RWPE2 (cell line): ENCODE measurements around the gene UBE3A.

Experiments
- ATAC-seq: fragments of 200-7000 bp; cut with Tn5 transposase; 3 replicates; pipeline ENCODE4 v1.9.1; 2021; ENCODE audit warnings: low read depth
- DNase-seq: peaks from one replicate; pipeline ENCODE4 v3.0.0-alpha.2; 2020; ENCODE audit warnings: low spot score
- H3K27ac ChIP-seq: fragments of 450-650 bp; 2 replicates; pipeline ENCODE4 v1.5.1; 2017; ENCODE audit warnings: mild to moderate bottlenecking; ENCODE audit not compliant: poor library complexity, severe bottlenecking
- H3K27me3 ChIP-seq: fragments of 250-450 bp; sonication (Bioruptor Pico); 2 replicates; pipeline ENCODE4 v1.5.1; 2021; ENCODE audit warnings: mild to moderate bottlenecking, moderate library complexity; ENCODE audit not compliant: insufficient read depth, poor library complexity, severe bottlenecking
- H3K36me3 ChIP-seq: fragments of 250-450 bp; sonication (Bioruptor Pico); 2 replicates; pipeline ENCODE4 v1.5.1; 2020; ENCODE audit warnings: low read depth, mild to moderate bottlenecking, moderate library complexity
- H3K4me1 ChIP-seq: fragments of 250-450 bp; sonication (Bioruptor Pico); 2 replicates; pipeline ENCODE4 v1.5.1; 2021; ENCODE audit warnings: mild to moderate bottlenecking, moderate library complexity; ENCODE audit not compliant: insufficient read depth, poor library complexity, severe bottlenecking
- H3K4me3 ChIP-seq: fragments of 250-450 bp; sonication (Bioruptor Pico); 2 replicates; pipeline ENCODE4 v1.5.1; 2021; ENCODE audit warnings: mild to moderate bottlenecking, moderate library complexity; ENCODE audit not compliant: severe bottlenecking
- H3K9me3 ChIP-seq: fragments of 250-450 bp; sonication (Bioruptor Pico); 2 replicates; pipeline ENCODE4 v1.5.1; 2021; ENCODE audit warnings: mild to moderate bottlenecking, moderate library complexity; ENCODE audit not compliant: severe bottlenecking
- TF ChIP-seq, protein P1 (sequence below): fragments of 450-650 bp; IDR thresholded peaks from one replicate; pipeline ENCODE4 v1.5.1; 2017; ENCODE audit warnings: mild to moderate bottlenecking, moderate library complexity; ENCODE audit not compliant: poor library complexity, severe bottlenecking

Gene UBE3A

DNA sequence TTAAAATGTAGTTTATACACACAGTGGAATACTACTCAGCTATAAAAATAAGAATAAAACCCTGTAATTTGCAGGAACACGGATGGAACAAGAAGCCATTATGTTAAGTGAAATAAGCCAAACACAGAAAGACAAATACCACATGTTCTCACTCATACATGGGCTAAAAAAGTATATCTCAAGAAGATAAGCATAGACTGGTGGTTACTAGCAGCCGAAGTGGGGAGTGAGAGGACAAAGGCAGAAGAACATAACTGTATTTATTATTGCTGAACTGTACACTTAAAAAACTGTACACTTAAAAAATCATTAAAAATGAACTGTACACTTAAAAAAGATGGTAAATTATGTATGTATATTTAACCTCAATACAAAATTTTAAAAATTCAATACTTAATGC lies 11.0 kb downstream of the UBE3A start:
- no peaks in the 10 kb centered on the region for H3K27me3 ChIP-seq
- TF ChIP-seq, protein P1, sequence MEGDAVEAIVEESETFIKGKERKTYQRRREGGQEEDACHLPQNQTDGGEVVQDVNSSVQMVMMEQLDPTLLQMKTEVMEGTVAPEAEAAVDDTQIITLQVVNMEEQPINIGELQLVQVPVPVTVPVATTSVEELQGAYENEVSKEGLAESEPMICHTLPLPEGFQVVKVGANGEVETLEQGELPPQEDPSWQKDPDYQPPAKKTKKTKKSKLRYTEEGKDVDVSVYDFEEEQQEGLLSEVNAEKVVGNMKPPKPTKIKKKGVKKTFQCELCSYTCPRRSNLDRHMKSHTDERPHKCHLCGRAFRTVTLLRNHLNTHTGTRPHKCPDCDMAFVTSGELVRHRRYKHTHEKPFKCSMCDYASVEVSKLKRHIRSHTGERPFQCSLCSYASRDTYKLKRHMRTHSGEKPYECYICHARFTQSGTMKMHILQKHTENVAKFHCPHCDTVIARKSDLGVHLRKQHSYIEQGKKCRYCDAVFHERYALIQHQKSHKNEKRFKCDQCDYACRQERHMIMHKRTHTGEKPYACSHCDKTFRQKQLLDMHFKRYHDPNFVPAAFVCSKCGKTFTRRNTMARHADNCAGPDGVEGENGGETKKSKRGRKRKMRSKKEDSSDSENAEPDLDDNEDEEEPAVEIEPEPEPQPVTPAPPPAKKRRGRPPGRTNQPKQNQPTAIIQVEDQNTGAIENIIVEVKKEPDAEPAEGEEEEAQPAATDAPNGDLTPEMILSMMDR: no peak
- no peak for ATAC-seq

DNA sequence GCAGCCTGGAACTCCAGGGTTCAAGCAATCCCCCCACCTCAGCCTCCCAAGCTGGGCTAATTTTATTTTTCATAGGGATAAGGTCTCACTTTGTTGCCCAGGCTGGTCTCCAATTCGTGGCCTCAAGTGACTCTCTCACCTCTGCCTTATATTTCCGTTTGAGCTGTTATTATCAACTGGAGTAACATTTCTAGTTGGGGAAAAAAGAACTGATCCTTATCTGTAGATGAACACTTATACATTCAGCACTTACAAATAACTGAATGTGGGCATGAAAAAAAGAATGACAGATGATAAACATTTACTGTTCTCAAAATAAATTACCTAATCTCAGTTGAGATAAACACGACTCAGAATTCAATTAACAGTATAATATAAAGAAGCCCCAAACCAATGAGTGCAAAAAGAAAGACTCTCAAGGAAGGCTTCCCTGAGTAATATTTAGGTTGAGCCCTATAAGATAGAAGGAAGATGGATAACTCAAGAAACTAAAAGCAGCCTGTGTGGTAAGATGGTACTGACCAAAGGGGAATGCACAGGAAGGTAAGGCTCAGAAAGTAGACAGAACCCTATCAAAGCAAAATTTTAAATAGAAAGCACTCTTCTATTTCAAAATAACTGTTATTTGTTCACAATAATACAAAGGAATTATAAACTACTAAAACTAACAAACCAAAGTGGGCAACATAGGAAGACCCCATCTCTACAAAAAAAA lies 11.8 kb downstream of the UBE3A start:
- TF ChIP-seq, protein P1: no peak
- no peaks in the 10 kb centered on the region for H3K27me3 ChIP-seq
- H3K4me1 ChIP-seq: no peaks in the 10 kb centered on the region
- H3K9me3 ChIP-seq: no peaks in the 10 kb centered on the region
- no peak overlapping the region for H3K4me3 ChIP-seq
- ATAC-seq (no peak), DNase-seq (no peak)
- peaks cover 30% of the 10 kb centered on the region for H3K36me3 ChIP-seq
- H3K27ac ChIP-seq: no peak overlapping the region

More for the DNA sequence above, 11.0 kb downstream of the UBE3A start:
- Histone ChIP-seq H3K36me3 (peaks cover 35% of the 10 kb centered on the region), H3K4me1 (no peaks in the 10 kb centered on the region), H3K4me3 (no peak overlapping the region), H3K27ac (no peak overlapping the region), H3K9me3 (no peaks in the 10 kb centered on the region)
- no peak for DNase-seq

DNA sequence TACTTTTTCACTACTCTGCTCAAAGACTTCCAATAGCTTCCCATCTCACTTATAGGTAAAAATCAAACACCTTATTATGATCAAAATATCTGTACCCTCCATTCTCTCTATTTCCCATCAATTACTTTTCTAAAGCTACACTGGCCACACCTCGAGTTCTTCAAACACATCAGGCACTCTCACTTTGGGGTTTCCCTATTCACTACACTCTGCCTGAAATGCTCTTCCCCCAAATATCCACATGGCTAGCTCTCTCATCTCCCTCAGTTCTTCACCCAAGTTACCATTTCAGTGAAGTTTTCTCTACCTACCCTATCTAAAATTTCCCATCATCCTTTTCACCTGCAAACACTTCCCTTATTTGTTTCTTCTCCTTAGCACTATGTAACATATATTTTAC lies 14.8 kb downstream of the UBE3A start:
- no peak for DNase-seq
- H3K9me3 ChIP-seq: no peaks in the 10 kb centered on the region
- peaks cover 27% of the 10 kb centered on the region for H3K36me3 ChIP-seq
- H3K4me1 ChIP-seq: no peaks in the 10 kb centered on the region
- no peak for ATAC-seq
- H3K27me3 ChIP-seq: no peaks in the 10 kb centered on the region
- no peak overlapping the region for H3K4me3 ChIP-seq
- H3K27ac ChIP-seq: no peak overlapping the region
- TF ChIP-seq, protein P1: no peak

DNA sequence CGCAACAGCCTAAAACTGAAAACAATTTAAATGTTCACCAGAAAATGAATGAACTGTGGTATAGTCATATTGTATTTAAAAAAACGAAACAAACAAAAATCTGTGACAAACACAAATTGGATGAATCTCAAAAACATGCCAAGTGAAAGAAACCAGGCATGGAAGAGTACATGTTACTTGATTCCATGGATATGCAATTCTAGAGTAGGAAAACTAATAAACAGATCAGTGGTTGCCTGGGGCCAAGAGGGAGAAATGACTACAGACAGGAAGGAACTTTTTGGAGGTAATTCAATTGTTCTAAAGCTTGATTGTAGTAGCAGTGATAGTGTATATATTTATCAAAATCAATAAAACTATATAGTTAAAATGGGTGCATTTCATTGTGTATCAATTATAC lies 16.8 kb downstream of the UBE3A start:
- no peak overlapping the region for H3K4me3 ChIP-seq
- no peak overlapping the region for H3K27ac ChIP-seq
- no peak for DNase-seq
- H3K4me1 ChIP-seq: no peaks in the 10 kb centered on the region
- H3K27me3 ChIP-seq: no peaks in the 10 kb centered on the region
- no peak for ATAC-seq
- TF ChIP-seq, protein P1: no peak
- H3K36me3 ChIP-seq: peaks cover 25% of the 10 kb centered on the region
- H3K9me3 ChIP-seq: no peaks in the 10 kb centered on the region

DNA sequence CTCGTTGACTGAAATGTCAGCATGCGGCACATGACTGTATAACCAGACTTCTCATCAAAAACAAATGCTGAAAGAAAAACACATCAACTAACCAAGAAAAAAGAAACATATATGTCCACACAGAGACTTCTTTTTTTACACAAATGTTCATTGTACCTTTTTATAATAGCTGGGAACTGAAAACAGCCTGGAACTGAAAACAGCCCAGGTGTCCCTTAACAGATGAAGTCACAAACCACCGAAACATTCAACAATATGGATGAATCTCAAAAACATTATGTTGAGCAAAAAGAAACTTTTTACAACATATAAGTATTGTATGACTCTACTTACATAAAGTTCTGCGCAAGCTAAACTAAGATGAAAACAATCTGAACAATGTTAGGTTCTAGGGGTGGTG lies 20.6 kb downstream of the UBE3A start:
- TF ChIP-seq, protein P1: no peak
- Histone ChIP-seq H3K36me3 (peaks cover 30% of the 10 kb centered on the region), H3K4me1 (no peaks in the 10 kb centered on the region), H3K27ac (no peak overlapping the region), H3K4me3 (no peak overlapping the region), H3K27me3 (no peaks in the 10 kb centered on the region), H3K9me3 (no peaks in the 10 kb centered on the region)
- no peak for DNase-seq
- no peak for ATAC-seq
